ENCODE measurements around the gene DNAJC3. TPM values are rescaled to one million over a fixed set of nuclear protein-coding genes. Genes with fewer than 3 reads are reported as not detected.

DNAJC3 gene
- total and polyA plus RNA-seq, 9 of the 15 experiments (the other 6 are each of a cell fraction or from before 2014, with no cell fraction given): 7.8 to 21.8 (median 10.4) TPM

DNA sequence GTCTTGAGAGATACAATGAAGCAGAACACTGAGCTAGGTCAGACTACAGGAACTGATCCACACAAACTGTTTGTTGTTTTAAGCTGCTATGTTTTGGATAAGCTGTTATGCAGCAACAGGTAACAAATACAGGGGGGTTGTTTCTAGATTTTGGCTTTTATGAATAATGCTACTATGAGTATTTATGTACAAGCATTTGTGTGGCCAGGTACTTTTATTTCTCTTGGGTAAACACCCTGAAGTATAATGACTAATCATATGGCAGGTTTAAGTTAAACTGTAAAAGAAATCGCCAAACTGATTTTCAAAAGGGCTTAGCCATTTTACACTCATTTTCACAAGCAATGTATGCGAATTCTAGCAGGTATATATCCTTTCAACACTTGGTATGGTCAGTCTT, 166.0 kb downstream of the DNAJC3 start:
- DNase-seq (ENCODE audit: extremely low read depth in 1 of 4, low spot score in 3 of 4) (no peak), FAIRE-seq (no peak), ATAC-seq (no peak)
- 84% methylated on average over 2 of the region's 2 CpGs for WGBS (ENCODE audit: insufficient coverage, low coverage, missing lambda C conversion rate)
- no peaks in the 10 kb centered on the region for H3K79me2 ChIP-seq (ENCODE audit: control insufficient read depth, insufficient read depth, low read length)
- no peaks in the 10 kb centered on the region for H3K36me3 ChIP-seq (ENCODE audit: control insufficient read depth, insufficient read depth, low read length)
- no peak overlapping the region for H3K4me2 ChIP-seq (ENCODE audit: insufficient read depth, low read length)
- H3K4me1 ChIP-seq (replicated peaks in 1 of 2; ENCODE audit: control insufficient read depth in 2 of 2, insufficient read depth in 2 of 2, low read length in 2 of 2): no peaks in the 10 kb centered on the region
- H3K27me3 ChIP-seq (ENCODE audit: control insufficient read depth in 2 of 2, insufficient read depth in 2 of 2, low read length in 2 of 2): no peaks in the 10 kb centered on the region
- no peak overlapping the region for H2AFZ ChIP-seq (ENCODE audit: low read depth, low read length)
- no peaks in the 10 kb centered on the region for H4K20me1 ChIP-seq (replicated peaks; ENCODE audit: control insufficient read depth, insufficient read depth, low read length)
- no peaks in the 10 kb centered on the region for H3K9me1 ChIP-seq (ENCODE audit: control insufficient read depth, insufficient read depth, low read length)
- TF ChIP-seq, protein P1, sequence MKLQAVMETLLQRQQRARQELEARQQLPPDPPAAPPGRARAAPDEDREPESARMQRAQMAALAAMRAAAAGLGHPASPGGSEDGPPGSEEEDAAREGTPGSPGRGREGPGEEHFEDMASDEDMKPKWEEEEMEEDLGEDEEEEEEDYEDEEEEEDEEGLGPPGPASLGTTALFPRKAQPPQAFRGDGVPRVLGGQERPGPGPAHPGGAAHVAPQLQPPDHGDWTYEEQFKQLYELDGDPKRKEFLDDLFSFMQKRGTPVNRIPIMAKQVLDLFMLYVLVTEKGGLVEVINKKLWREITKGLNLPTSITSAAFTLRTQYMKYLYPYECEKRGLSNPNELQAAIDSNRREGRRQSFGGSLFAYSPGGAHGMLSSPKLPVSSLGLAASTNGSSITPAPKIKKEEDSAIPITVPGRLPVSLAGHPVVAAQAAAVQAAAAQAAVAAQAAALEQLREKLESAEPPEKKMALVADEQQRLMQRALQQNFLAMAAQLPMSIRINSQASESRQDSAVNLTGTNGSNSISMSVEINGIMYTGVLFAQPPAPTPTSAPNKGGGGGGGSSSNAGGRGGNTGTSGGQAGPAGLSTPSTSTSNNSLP (IDR thresholded peaks at IDR 0.05; ENCODE audit: borderline replicate concordance, low read depth, low read length): no peak
- TF ChIP-seq ZNF224 (CRISPR knock-in tag; IDR thresholded peaks at IDR 0.05) (no peak), HNRNPK (IDR thresholded peaks at IDR 0.05; ENCODE audit: low read depth, low read length, poor library complexity, severe bottlenecking) (no peak), ASH1L (IDR thresholded peaks at IDR 0.05; ENCODE audit: borderline replicate concordance, low read depth, partially characterized antibody) (no peak), ZNF134 (CRISPR knock-in tag; conservative IDR thresholded peaks at IDR 0.05) (no peak), NR2F6 (CRISPR knock-in tag; IDR thresholded peaks at IDR 0.05) (no peak), RBM25 (IDR thresholded peaks at IDR 0.05; ENCODE audit: low read depth, low read length, severe bottlenecking) (no peak), HNRNPUL1 (IDR thresholded peaks at IDR 0.05; ENCODE audit: low read length) (no peak), CBFB (CRISPR knock-in tag; IDR thresholded peaks at IDR 0.05) (no peak), FOSL1 (tag; conservative IDR thresholded peaks at IDR 0.05) (no peak), SMAD1 (IDR thresholded peaks at IDR 0.05; ENCODE audit: low read depth, low read length, partially characterized antibody) (no peak), JUND (IDR thresholded peaks at IDR 0.05; ENCODE audit: borderline replicate concordance, low read depth, low read length) (no peak), JUND (tag; IDR thresholded peaks at IDR 0.05; ENCODE audit: borderline replicate concordance, low read depth, low read length) (no peak), ZNF263 (CRISPR knock-in tag; IDR thresholded peaks at IDR 0.05; ENCODE audit: borderline replicate concordance) (no peak)
- TF ChIP-seq, protein P2, sequence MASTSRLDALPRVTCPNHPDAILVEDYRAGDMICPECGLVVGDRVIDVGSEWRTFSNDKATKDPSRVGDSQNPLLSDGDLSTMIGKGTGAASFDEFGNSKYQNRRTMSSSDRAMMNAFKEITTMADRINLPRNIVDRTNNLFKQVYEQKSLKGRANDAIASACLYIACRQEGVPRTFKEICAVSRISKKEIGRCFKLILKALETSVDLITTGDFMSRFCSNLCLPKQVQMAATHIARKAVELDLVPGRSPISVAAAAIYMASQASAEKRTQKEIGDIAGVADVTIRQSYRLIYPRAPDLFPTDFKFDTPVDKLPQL (IDR thresholded peaks at IDR 0.05; ENCODE audit: extremely low read depth, insufficient read length): no peak
- TF ChIP-seq, protein P3, sequence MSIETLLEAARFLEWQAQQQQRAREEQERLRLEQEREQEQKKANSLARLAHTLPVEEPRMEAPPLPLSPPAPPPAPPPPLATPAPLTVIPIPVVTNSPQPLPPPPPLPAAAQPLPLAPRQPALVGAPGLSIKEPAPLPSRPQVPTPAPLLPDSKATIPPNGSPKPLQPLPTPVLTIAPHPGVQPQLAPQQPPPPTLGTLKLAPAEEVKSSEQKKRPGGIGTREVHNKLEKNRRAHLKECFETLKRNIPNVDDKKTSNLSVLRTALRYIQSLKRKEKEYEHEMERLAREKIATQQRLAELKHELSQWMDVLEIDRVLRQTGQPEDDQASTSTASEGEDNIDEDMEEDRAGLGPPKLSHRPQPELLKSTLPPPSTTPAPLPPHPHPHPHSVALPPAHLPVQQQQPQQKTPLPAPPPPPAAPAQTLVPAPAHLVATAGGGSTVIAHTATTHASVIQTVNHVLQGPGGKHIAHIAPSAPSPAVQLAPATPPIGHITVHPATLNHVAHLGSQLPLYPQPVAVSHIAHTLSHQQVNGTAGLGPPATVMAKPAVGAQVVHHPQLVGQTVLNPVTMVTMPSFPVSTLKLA (conservative IDR thresholded peaks at IDR 0.05): no peak
- no peak overlapping the region for H3K27ac ChIP-seq (ENCODE audit: extremely low read depth, low read depth, low read length)
- H3K9me3 ChIP-seq (replicated peaks; ENCODE audit: control insufficient read depth, insufficient read depth, low read depth, low read length): no peaks in the 10 kb centered on the region; the same call in none of the 2 replicates
- intact Hi-C loops (cut with micrococcal nuclease) (no loop called here), in situ Hi-C loops (cut with MboI) (loop anchor here (25.0 kb wide), 1 partner anchor 306 kb away; no protein-coding TSS in a partner anchor)
- no peak overlapping the region for H3K9ac ChIP-seq (ENCODE audit: insufficient read depth in 1 of 2, low read depth in 2 of 2, low read length in 2 of 2)
- ChIA-PET CTCF (ENCODE audit: low intra/inter-chr PET ratio) (no interaction called here), POLR2A (no interaction called here)
- BruUV-seq (replicated peaks): no TSS peak
- no peak overlapping the region for H3K4me3 ChIP-seq

Measured in K562 (cell line).